ENCODE measurements around the gene HSD3B7.

The HSD3B7 gene

DNA sequence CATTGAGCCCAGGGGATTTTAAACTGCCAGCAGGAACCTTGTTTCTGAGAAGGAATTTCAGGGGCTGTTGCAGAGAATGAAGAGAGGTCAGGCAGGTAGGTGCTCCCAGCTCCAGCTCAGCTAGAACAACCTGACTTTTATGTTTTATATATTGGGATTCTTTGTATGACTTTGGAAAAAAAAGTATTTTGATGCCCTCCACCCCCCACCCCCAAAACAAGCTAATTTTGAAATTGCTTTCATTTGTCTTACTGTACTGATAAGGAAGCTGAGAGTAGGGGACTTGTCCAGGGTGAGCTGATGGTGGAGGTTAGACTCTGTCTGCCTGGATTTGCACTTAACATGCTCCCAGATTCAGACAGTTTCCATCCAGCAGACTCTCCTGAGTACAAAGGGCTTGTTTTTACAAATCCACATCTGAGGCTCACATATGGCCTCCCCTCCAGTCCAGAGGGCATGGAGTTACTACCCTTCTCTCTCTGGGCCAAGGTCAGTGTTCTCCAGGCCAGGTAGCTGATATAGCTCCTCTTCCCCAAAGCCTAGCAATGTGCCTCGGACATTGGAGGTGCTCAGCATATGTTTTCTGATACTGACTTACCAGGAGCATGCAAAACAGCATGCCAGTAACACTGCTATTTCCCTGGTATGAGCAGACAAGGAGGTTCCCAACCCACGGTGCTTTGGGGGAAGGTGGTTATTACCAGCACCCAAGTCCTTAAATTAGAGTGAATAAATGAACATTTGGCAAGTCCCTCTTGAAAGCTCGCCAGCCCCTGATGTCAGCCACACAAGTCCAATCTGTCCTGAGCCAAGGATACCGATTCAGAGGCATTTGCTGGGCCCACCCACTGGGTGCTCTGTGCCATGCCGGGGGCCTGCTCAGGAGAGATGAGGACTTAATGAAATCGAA is 14.1 kb downstream of the HSD3B7 start:
- no peak overlapping the region for H3K4me3 ChIP-seq (replicated peaks; ENCODE audit: low read depth, low read length)
- no peaks in the 10 kb centered on the region; the same call in 1 of the 2 replicates for H3K27me3 ChIP-seq (replicated peaks; ENCODE audit: control insufficient read depth, insufficient read depth, low read length)
- TF ChIP-seq CTCF (IDR thresholded peaks at IDR 0.05; ENCODE audit: insufficient read depth, low read length, poor library complexity, severe bottlenecking): no peak
- H3K36me3 ChIP-seq (ENCODE audit: control insufficient read depth, insufficient read depth, low read length): no peaks in the 10 kb centered on the region
- DNase-seq (ENCODE audit: extremely low read depth, insufficient read length): no peak

DNA sequence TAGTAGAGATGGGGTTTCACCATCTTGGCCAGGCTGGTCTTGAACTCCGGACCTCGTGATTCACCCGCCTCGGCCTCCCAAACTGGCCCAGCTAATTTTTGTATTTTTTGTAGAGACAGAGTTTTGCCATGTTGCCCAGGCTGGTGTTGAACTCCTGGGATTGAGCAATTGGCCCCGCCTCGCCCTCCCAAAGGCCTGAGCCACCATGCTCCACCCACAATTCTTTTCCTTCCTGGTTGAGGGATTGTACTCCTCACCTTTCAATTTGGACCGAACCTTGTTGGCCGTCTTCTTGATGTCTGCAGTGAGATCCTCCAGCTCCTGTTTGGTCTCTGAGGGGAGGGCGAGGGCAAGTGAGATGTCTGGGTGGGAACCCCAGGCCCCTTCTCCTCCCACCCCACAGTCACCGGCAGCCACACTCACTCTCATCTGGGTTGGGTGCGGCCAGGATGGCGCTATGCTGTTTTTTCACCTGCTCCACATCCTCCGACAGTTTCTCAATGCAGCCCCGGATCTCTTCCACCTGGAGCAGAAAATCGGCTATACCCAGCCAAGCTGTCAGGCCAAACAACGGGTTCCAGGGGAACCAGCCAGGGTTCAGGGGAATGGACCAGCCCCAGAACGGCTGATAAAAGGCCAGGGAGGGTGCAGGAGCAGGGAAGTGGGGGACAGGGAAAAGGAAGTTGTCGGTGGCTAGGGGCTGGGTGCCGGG is 15.8 kb downstream of the HSD3B7 start:
- TF ChIP-seq CTCF (IDR thresholded peaks at IDR 0.05; ENCODE audit: insufficient read depth, low read length, poor library complexity, severe bottlenecking): no peak
- no peak for DNase-seq (ENCODE audit: extremely low read depth, insufficient read length)
- Histone ChIP-seq H3K27me3 (replicated peaks; ENCODE audit: control insufficient read depth, insufficient read depth, low read length) (no peaks in the 10 kb centered on the region; the same call in 1 of the 2 replicates), H3K4me3 (replicated peaks; ENCODE audit: low read depth, low read length) (no peak overlapping the region), H3K36me3 (ENCODE audit: control insufficient read depth, insufficient read depth, low read length) (no peaks in the 10 kb centered on the region)

DNA sequence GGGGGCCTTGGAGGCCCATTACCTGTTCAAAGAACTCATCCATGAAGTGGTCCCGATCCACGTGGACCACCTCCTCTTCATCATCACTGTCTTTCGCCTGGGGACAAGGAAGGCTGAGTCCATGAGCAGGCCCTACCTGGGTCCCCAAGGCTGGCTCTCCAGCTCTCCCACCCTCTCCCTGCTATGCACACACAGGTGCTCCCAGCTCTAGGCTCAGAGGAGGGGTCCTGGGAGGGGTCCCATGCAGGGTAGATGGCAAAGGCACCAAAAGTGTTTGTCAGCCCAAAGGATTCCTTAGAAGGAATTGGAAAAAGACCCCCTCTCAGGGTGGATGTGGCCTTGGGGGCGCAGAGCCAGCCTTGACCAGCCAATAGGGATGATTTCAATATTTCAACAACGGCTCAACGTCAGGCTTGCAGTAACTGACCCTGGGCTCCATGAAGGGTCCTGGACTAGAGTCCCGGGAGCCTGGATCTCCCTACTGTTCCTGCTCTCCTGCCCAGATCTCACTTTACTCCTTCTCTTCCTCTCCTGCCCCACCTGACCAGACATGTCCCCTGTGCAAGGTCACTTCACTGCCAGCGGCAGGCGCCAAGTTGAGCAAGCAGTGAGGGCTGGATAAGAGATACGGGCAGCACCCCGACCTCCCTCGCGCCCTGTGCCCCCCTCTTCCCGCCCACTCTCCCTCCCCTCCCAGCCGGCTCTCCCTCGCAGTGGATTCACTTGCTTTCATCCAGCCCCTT is 16.7 kb downstream of the HSD3B7 start:
- Histone ChIP-seq H3K27me3 (replicated peaks; ENCODE audit: control insufficient read depth, insufficient read depth, low read length) (no peaks in the 10 kb centered on the region; the same call in 1 of the 2 replicates), H3K4me3 (replicated peaks; ENCODE audit: low read depth, low read length) (no peak overlapping the region), H3K36me3 (ENCODE audit: control insufficient read depth, insufficient read depth, low read length) (no peaks in the 10 kb centered on the region)
- DNase-seq (ENCODE audit: extremely low read depth, insufficient read length): no peak
- TF ChIP-seq CTCF (IDR thresholded peaks at IDR 0.05; ENCODE audit: insufficient read depth, low read length, poor library complexity, severe bottlenecking): no peak

DNA sequence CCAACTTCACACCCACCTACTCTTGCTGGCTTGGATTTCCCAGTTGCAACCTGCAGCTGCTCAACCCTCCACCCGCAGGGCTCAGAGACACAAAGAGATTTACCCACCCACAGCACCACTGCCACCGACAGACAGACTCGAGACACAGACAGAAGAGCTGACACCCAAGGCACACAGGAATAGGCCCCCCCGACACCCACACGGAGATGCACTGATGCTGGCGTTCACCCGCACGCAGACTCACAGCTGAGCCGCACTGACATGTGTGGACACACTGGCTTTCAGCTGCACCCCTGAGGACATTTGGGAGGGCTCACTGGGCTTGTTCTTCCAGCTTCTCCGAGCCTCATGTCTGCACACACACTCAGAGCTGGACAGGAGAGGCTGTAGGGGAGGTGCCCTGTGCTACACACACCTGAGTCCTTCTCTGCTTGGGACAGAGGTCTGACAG is 17.3 kb downstream of the HSD3B7 start:
- no peak for TF ChIP-seq CTCF (IDR thresholded peaks at IDR 0.05; ENCODE audit: insufficient read depth, low read length, poor library complexity, severe bottlenecking)
- Histone ChIP-seq H3K27me3 (replicated peaks; ENCODE audit: control insufficient read depth, insufficient read depth, low read length) (no peaks in the 10 kb centered on the region; the same call in 1 of the 2 replicates), H3K4me3 (replicated peaks; ENCODE audit: low read depth, low read length) (no peak overlapping the region), H3K36me3 (ENCODE audit: control insufficient read depth, insufficient read depth, low read length) (no peaks in the 10 kb centered on the region)
- no peak for DNase-seq (ENCODE audit: extremely low read depth, insufficient read length)

DNA sequence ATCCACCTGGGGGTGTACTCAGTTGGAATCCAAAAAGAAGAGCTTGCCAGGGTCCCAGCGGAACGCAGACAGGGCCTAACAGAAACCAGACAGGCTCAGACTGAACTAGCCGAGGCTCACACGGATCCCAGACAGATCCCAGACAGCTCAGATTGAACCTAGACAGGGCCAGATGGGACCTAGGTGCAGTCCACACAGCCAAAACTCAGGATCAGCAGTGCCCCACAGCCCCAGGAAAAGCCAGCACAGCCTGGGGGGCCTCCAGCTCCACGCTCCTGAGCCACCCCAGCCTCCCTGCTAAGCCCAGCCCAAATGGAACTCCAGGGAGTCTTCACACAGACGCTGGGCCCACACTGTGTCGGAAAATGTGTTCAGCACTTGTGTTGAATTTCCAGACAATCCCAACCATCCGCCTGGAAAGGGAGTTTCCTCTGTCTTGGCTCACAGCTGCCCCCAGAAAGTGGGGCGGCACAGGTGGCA is 17.9 kb downstream of the HSD3B7 start:
- no peak for DNase-seq (ENCODE audit: extremely low read depth, insufficient read length)

More for the DNA sequence above, 17.9 kb downstream of the HSD3B7 start:
- Histone ChIP-seq H3K27me3 (replicated peaks; ENCODE audit: control insufficient read depth, insufficient read depth, low read length) (no peaks in the 10 kb centered on the region; the same call in 1 of the 2 replicates), H3K36me3 (ENCODE audit: control insufficient read depth, insufficient read depth, low read length) (no peaks in the 10 kb centered on the region), H3K4me3 (replicated peaks; ENCODE audit: low read depth, low read length) (no peak overlapping the region)
- no peak for TF ChIP-seq CTCF (IDR thresholded peaks at IDR 0.05; ENCODE audit: insufficient read depth, low read length, poor library complexity, severe bottlenecking)
